ENCODE measurements around the gene GH1.
"Not testable (repeated sequence)": the region's sequence is repeated elsewhere in the genome, so short reads cannot be mapped to it uniquely, and the experiment has no call there.

Gene GH1

GRCh38 chr17:63918789-63919305 is at the start of gene GH1:
TSS of gene GH1 (minus strand) at chr17:63918839. CDS start at chr17:63918776, 63 bp downstream.
- DNase-seq, result not testable (repeated sequence)

- peak; percentile 56 for DNase-seq
Observed at GRCh38 chr17:63967953-63968352, 49.3 kb upstream of the GH1 start.

- peak; percentile 40 for DNase-seq
Observed at GRCh38 chr17:63966646-63967264, 48.1 kb upstream of the GH1 start.

- DNase-seq, result no peak
Observed at GRCh38 chr17:63963123-63963522, 44.5 kb upstream of the GH1 start.

- no peak for DNase-seq
Observed at GRCh38 chr17:63962298-63962744, 43.7 kb upstream of the GH1 start.

- peak; percentile 70 for DNase-seq
Observed at GRCh38 chr17:63961355-63962212, 42.9 kb upstream of the GH1 start.

GRCh38 chr17:63960430-63960829 is 41.8 kb upstream of the GH1 start:
- DNase-seq, result no peak

GRCh38 chr17:63960006-63960405 is 41.4 kb upstream of the GH1 start:
- no peak for DNase-seq

- DNase-seq, result no peak
Observed at GRCh38 chr17:63956296-63956920, 37.8 kb upstream of the GH1 start.

GRCh38 chr17:63955791-63956190 is 37.2 kb upstream of the GH1 start:
- DNase-seq, result no peak

- DNase-seq, result no peak
Observed at GRCh38 chr17:63955232-63955631, 36.6 kb upstream of the GH1 start.

GRCh38 chr17:63954402-63955063 is 35.9 kb upstream of the GH1 start:
- DNase-seq, result peak; percentile 47

- peak; percentile 38 for DNase-seq
Observed at GRCh38 chr17:63950940-63951907, 32.6 kb upstream of the GH1 start.

GRCh38 chr17:63949576-63950250 is 31.1 kb upstream of the GH1 start:
- DNase-seq, result no peak

GRCh38 chr17:63948521-63948920 is 29.9 kb upstream of the GH1 start:
- DNase-seq, result no peak

- DNase-seq, result no peak
Observed at GRCh38 chr17:63947711-63948330, 29.2 kb upstream of the GH1 start.

- DNase-seq, result peak; percentile 75
Observed at GRCh38 chr17:63946440-63947363, 28.1 kb upstream of the GH1 start.

- DNase-seq, result no peak
Observed at GRCh38 chr17:63945784-63946439, 27.3 kb upstream of the GH1 start.

Measured in activated CD4-positive, alpha-beta T cell treated with anti-CD3 and anti-CD28 coated beads for 48 hours (primary cell).